A549 treated with GW870086 at 1 μM for 4 hours (cell line): Measurements from ENCODE around the gene CNTNAP2. TPM values are rescaled to one million over a fixed set of nuclear protein-coding genes. Genes with fewer than 3 reads are reported as not detected.

Experiments used
- total RNA-seq: library from RNA; stranded (reverse); fragments of 200-300 nt; extraction: Qiagen RNA extraction; gene quantifications from 5 replicates; pipeline ENCODE4 v1.2.3, GENCODE V29; 2022; ENCODE audit warnings: low read depth

CNTNAP2 gene
- total RNA-seq, result 0.02 to 0.09 TPM in 2 of 5 replicates, not detected in the others

DNA sequence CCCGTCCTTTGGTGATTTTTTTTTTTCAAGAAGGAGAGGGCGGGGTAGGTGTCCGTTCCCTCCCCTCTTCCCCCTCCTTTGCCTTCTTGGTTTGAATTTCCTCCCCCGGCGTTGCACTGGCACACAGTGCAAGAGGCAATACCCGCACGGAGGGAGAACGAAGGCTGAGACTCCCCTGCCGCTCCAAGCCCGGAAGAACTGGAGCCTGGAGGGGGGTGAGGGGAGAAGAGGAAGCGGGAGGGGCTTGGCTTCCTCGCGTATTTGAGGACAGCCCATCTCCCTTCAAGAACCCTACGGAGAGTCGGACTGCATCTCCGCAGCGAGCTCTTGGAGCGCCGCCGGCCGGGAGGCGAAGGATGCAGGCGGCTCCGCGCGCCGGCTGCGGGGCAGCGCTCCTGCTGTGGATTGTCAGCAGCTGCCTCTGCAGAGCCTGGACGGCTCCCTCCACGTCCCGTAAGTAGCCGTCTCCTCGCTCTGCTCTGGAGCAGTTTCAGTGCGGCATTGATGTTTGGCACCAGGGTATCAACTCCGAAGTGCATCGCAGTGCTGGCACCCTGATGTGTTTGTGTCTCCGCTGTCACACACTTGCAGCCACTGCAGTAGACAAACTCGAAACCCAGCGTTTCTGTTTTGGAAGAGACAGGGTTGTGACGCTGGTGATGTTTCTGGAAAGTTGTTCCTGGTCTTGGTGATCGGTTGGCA, at the start of gene CNTNAP2:
Gene CNTNAP2, plus strand, starts transcription at position 281 of the 702 bp plus-strand sequence. Its CDS starts 76 bp downstream, at position 357.

